Loucy (cell line): ENCODE results near the gene UBL4A.

Experiments
- H2AFZ ChIP-seq: fragments of 200-600 bp; sonication (generic); 2 replicates; pipeline ENCODE4 v1.6.0; 2016; ENCODE audit warnings: antibody characterized with exemption, mild to moderate bottlenecking, low read length, moderate library complexity
- H3F3A ChIP-seq: fragments of 200-600 bp; 2 replicates; pipeline ENCODE4 v1.6.0; 2016; ENCODE audit warnings: antibody characterized with exemption, low read depth, mild to moderate bottlenecking
- H3K27me3 ChIP-seq: fragments of 200-600 bp; sonication (generic); 2 replicates; pipeline ENCODE4 v1.6.1; 2014; ENCODE audit warnings: low read length, mild to moderate bottlenecking; ENCODE audit not compliant: insufficient read depth, poor library complexity, severe bottlenecking
- H3K36me3 ChIP-seq: fragments of 200-600 bp; sonication (generic); 2 replicates; pipeline ENCODE4 v1.6.1; 2016; ENCODE audit warnings: low read length; ENCODE audit not compliant: insufficient read depth
- H3K4me1 ChIP-seq: fragments of 200-600 bp; sonication (generic); 2 replicates; pipeline ENCODE4 v1.5.1; 2014; ENCODE audit warnings: low read length, mild to moderate bottlenecking; ENCODE audit not compliant: insufficient read depth, poor library complexity, severe bottlenecking
- H3K4me2 ChIP-seq: fragments of 200-600 bp; sonication (generic); 2 replicates; pipeline ENCODE4 v1.6.0; 2014; ENCODE audit warnings: antibody characterized with exemption, low read length, low read depth, mild to moderate bottlenecking; ENCODE audit not compliant: poor library complexity, severe bottlenecking
- H3K4me3 ChIP-seq: fragments of 200-600 bp; sonication (generic); 2 replicates; pipeline ENCODE4 v1.5.1; 2014; ENCODE audit warnings: low read length, mild to moderate bottlenecking, mixed read lengths; ENCODE audit not compliant: poor library complexity, severe bottlenecking
- H3K79me2 ChIP-seq: fragments of 200-600 bp; sonication (generic); 2 replicates; pipeline ENCODE4 v1.6.1; 2014; ENCODE audit warnings: low read length; ENCODE audit not compliant: insufficient read depth
- H3K9ac ChIP-seq: fragments of 200-600 bp; sonication (generic); 2 replicates; pipeline ENCODE4 v1.6.0; 2014; ENCODE audit warnings: mild to moderate bottlenecking, low read depth, low read length, moderate library complexity; ENCODE audit not compliant: poor library complexity, severe bottlenecking
- H3K9me2 ChIP-seq: fragments of 200-600 bp; sonication (generic); replicated peaks from 2 replicates; pipeline ENCODE4 v1.6.1; 2016; ENCODE audit warnings: low read depth, low read length, mixed read lengths
- H3K9me3 ChIP-seq: fragments of 200-600 bp; sonication (generic); 2 replicates; pipeline ENCODE4 v1.6.1; 2014; ENCODE audit warnings: mild to moderate bottlenecking, antibody characterized with exemption, low read length, low read depth; ENCODE audit not compliant: insufficient read depth
- H4K20me1 ChIP-seq: fragments of 200-600 bp; sonication (generic); 2 replicates; pipeline ENCODE4 v1.6.0; 2014; ENCODE audit warnings: antibody characterized with exemption, low read length, mild to moderate bottlenecking; ENCODE audit not compliant: insufficient read depth, poor library complexity, severe bottlenecking
- CTCF ChIP-seq: fragments of 200-600 bp; sonication (generic); conservative IDR thresholded peaks from 2 replicates; pipeline ENCODE4 v1.5.1; 2014; ENCODE audit warnings: mild to moderate bottlenecking, antibody characterized with exemption, low read length
- EZH2phosphoT487 ChIP-seq: fragments of 200-600 bp; IDR thresholded peaks from 2 replicates; pipeline ENCODE4 v1.6.1; 2018; ENCODE audit warnings: antibody characterized with exemption, mild to moderate bottlenecking, moderate library complexity, borderline replicate concordance

Gene UBL4A

GRCh38 chrX:154507673-154508383, 21.4 kb upstream of the UBL4A start:
- H3K9ac ChIP-seq, result no peak overlapping the region
- H3K36me3 ChIP-seq, result no peaks in the 10 kb centered on the region
- H3K9me3 ChIP-seq, result no peaks in the 10 kb centered on the region
- peaks cover 10% of the 10 kb centered on the region for H3K4me1 ChIP-seq
- TF ChIP-seq EZH2phosphoT487 (no peak), CTCF (no peak)
- H4K20me1 ChIP-seq, result no peaks in the 10 kb centered on the region
- no peaks in the 10 kb centered on the region for H3K27me3 ChIP-seq
- no peaks in the 10 kb centered on the region for H3K79me2 ChIP-seq
- no peaks in the 10 kb centered on the region for H3K9me2 ChIP-seq
- H3K4me2 ChIP-seq, result no peak overlapping the region
- H2AFZ ChIP-seq, result no peak overlapping the region
- no peaks in the 10 kb centered on the region for H3F3A ChIP-seq
- no peak overlapping the region for H3K4me3 ChIP-seq

- Histone ChIP-seq H3K36me3 (no peaks in the 10 kb centered on the region), H3K4me2 (no peak overlapping the region), H3K9me2 (no peaks in the 10 kb centered on the region), H3K27me3 (no peaks in the 10 kb centered on the region), H3F3A (no peaks in the 10 kb centered on the region), H2AFZ (no peak overlapping the region), H3K79me2 (no peaks in the 10 kb centered on the region), H3K4me1 (peaks cover 9% of the 10 kb centered on the region), H3K9me3 (no peaks in the 10 kb centered on the region), H3K9ac (no peak overlapping the region), H3K4me3 (no peak overlapping the region), H4K20me1 (no peaks in the 10 kb centered on the region)
- TF ChIP-seq EZH2phosphoT487 (no peak), CTCF (no peak)
These were observed 20.3 kb upstream of the UBL4A start for GRCh38 chrX:154506483-154507332.

GRCh38 chrX:154505734-154506133, 19.3 kb upstream of the UBL4A start:
- TF ChIP-seq EZH2phosphoT487 (no peak), CTCF (no peak)
- no peaks in the 10 kb centered on the region for H3K9me3 ChIP-seq
- no peaks in the 10 kb centered on the region for H4K20me1 ChIP-seq
- no peak overlapping the region for H2AFZ ChIP-seq
- no peak overlapping the region for H3K4me3 ChIP-seq
- no peaks in the 10 kb centered on the region for H3K79me2 ChIP-seq
- H3K4me2 ChIP-seq, result no peak overlapping the region
- no peaks in the 10 kb centered on the region for H3K9me2 ChIP-seq
- no peak overlapping the region for H3K9ac ChIP-seq
- H3F3A ChIP-seq, result no peaks in the 10 kb centered on the region
- no peaks in the 10 kb centered on the region for H3K27me3 ChIP-seq
- no peaks in the 10 kb centered on the region for H3K36me3 ChIP-seq
- H3K4me1 ChIP-seq, result no peaks in the 10 kb centered on the region
